ENCODE data around the gene MLLT3.

Gene MLLT3

DNA sequence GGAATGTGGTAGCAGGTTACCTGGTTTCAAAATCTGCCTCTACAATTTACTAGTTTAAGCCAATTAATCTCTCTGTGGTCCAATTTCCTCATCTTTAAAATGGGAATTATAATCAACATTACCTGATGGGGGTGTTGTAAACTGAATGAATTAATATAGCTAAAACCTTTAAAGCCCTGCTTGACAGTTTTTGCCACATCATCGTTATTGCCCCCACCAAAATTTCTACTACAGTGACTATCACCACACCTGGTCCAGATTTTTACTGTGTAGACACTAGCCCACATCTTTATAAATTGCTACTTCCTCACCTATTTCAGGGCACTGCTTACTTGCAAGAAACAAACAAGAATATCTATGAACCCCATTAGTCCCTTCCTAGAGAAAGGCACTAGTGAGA, 65.0 kb downstream of the MLLT3 start:
- no peak for DNase-seq (ENCODE audit: low read depth)

DNA sequence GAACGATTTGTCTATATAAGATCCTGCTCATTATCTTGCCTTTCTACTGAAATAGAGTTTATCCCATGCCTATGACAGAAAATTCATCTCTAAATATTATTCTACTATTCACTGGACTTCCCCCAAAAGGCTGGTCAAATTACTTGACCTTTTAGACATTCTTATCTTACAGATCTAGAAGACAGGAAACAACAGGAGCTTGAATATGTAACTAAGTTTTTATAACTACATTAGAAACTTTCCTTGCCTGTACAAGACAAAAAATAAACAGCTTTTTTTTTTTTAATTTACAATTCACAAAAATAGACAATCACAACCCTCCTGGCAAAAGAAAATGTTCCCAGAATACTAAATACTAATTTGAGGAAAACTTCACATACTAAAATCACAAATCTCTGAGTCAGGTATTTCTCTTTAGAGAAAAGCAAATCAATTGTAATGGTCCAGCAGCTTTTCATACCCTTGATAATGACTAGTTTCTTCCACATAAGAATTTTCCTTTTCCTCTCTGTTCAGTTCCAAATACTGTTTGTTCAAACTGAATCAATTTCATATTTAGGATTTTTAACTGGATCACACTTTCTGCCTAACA, 68.6 kb downstream of the MLLT3 start:
- no peak for DNase-seq (ENCODE audit: low read depth)

DNA sequence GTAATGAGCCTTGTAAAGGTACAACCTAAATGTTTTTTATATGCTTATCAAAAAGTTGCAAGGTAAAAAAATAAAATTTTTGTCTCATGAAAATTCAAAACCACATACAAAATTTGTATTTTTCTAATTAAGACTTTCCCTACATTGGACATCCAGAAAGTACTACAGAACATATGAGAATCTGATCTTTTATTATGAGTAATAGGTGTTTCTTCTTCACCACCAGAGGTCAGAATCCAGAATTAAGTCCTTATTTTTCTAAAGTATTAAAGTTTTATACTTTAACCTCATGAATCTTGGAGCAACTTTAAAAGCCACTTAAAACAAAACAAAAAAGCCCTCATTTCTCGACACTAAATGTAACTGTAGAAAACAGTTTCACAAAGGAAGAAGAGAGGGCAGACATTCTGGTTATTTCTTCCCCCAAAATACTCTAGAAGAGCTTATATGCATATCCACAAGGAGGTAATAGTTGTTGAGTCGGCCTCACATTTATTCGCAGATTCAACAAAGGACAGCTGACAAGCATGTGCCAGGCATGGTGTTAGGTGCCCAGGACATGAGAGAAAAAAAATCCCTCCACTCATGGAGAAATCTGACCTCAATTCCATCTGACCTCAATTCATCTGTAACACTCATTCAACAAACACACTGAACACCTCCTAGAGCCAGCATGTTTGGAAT, 69.3 kb downstream of the MLLT3 start:
- no peak for DNase-seq (ENCODE audit: low read depth)

DNA sequence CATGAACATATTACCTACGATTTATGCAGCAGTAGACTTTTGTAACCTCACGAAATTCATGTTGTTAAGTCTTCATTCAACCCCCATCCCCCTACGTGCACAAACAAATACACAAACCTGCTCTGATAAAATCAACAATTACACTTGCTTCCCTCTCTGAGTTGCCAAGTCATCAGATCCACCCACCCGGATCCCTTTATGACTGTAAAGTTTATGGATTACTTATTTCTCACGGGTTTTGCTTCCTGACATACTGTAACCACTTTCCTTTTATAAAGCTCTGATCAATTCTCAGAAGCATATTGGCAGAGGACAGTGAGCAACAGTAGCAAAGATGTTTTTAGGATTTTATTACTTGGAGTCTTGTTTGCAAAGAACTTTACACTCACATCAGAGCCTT, 70.5 kb downstream of the MLLT3 start:
- no peak for DNase-seq (ENCODE audit: low read depth)

DNA sequence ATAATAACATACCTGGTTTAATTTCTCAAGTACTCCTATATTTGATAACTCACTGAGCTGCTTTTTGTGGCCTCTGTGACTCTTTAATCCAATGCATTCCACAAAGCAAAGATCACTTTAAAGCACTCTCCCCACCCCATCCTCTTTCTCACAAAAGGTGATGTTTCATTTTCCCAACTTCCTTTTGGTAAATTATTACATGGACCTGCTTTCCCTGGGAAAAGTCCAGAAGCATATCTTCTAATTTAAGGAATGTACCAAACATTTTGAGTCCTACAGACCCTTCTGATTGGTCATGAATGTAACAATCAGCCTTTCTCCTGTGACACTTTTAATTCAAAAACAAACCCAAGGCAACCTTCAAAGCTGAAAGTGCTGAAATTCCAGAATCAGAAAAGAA, 71.1 kb downstream of the MLLT3 start:
- no peak for DNase-seq (ENCODE audit: low read depth)

DNA sequence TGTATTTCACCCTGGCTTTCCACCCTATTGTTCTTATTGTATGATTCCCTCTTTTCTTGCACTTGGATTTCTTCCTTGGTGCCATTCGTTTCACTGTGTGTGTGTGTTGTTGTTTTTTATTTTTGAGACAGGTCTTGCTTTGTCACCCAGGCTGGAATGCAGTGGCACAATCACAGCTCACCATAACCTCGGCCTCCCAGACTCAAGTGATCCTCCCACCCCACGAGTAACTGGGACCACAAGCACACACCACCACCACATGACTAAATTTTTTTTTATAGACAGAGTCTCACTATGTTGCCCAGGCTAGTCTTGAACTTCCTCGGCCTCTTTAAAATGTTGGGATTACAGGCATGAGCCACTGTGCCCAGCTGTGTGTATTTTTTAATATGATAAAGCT, 72.0 kb downstream of the MLLT3 start:
- DNase-seq (ENCODE audit: low read depth), result no peak

DNA sequence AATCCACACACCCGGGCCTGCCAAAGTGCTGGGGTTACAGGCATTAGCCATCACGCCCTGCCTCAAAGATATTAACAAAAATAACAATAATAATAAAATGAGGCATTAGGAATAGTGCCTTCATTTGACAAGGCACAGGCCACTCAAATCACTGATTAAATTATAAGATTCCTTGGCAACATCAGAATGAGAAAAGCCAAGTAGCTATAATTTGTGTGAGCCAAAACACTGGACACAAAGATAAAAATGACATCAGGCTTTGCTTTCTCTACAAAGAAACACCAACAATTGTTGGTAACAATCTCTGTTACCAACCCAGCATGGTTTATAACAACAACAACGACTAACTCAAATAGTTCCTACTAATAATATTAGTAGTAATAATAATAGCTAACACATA, 73.2 kb downstream of the MLLT3 start:
- DNase-seq (ENCODE audit: low read depth), result no peak

DNA sequence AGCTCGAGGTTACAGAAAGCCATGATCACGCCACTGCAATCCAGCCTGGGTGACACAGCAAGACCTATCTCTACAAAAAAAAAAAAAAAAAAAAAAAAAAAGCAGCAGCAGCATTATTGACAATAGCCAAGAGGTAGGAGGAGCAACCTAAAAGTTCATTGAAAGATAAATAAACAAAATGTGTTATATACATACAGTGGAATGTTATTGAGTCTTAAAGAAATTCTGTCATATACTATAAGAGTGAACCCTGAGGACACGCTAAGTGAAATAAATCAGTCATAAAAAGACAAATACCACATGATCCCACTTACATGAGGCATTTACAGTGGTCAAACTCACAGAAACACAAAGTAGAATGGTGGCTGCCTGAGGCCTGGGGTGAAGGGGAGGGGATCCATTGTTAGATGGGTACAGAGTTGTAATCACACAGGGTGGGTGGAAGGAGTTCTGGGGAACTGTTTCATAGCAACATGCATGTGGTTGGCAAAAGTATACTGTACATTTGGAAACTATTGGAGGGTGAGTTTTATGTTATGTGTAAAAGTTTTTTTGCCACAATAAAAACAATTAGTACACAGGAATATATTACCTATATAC, 77.2 kb downstream of the MLLT3 start:
- no peak for DNase-seq (ENCODE audit: low read depth)

DNA sequence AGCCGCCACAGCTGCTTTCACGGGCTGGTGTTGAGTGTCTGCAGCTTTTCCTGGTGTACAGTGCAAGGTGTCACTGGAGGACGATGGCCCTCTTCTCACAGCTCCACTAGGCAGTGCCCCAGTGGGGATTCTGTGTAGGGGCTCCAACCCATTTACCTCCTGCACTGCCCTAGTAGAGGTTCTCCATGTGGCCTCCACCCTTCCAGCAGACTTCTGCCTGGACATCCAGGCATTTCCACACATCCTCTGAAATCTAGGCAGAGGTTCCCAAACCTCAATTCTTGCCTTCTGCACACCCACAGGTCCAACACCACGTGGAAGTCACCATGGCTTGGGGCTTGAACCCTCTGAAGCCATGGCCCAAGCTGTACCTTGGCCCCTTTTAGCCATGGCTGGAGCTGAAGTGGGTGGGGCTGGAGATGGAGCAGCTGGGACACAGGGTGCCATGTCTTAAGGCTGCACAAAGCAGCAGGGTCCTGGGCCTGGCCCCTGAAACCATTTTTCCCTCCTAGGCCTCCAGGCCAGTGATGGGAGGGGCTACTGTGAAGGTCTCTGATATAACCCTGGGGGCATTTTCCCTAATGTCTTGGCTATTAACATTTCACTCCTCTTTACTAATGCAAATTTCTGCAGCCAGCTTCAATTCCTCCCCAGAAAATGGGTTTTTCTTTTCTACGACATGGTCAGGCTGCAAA, 82.0 kb downstream of the MLLT3 start:
- no peak for DNase-seq (ENCODE audit: low read depth)

DNA sequence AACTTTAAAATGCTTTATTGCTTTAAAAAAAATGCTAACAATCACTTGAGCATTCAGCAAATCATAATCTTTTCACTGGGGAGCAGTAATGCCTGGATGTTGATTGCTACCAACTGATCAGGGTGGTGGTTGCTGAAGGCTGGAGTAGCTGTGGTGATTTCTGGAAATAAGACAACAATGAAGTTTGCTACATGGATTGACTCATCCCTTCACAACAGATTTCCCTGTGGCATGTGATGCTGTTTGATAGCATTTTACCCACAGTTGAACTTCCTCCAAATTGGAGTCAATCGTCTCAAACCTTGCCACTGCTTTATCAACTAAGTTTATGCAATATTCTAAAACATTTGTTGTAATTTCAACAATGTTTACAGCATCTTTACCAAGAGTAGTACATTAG, 83.3 kb downstream of the MLLT3 start:
- no peak for DNase-seq (ENCODE audit: low read depth)

DNA sequence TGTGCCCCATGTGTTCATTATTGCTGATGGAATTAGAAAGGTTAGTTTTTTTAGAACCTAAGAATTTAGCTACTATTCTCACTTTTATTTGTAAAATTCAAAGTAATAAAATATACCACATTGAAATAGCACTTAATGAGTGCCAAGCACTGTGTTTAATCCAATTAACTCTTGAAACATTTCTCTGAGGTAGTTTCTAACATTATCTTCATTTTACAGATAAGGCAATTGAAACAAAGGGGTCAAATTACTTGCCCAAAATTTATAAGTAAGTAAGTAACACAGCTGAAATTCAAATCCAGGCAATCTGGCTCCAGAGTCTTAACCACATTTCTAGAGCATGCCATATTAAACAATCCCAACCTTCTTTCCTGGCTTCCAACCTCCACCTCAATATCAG, 84.2 kb downstream of the MLLT3 start:
- DNase-seq (ENCODE audit: low read depth), result no peak

DNA sequence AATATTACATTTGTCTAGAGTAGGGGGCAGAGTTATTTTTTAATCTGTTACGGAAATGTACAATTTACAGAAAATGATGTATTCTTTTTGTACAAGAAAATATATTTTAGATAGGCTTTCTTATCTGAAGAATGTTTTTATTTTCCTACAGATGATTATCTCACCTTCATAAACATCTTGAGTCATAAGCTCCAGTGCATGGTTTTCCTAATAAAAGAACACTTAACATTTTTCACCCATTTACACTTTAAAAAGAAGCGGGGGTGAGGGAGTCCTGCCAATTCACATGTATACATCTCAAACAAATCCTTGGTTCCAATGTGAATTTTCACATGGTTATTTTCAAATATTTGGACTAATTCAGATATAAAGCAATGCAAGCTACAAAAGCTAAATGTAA, 85.0 kb downstream of the MLLT3 start:
- DNase-seq (ENCODE audit: low read depth), result no peak

DNA sequence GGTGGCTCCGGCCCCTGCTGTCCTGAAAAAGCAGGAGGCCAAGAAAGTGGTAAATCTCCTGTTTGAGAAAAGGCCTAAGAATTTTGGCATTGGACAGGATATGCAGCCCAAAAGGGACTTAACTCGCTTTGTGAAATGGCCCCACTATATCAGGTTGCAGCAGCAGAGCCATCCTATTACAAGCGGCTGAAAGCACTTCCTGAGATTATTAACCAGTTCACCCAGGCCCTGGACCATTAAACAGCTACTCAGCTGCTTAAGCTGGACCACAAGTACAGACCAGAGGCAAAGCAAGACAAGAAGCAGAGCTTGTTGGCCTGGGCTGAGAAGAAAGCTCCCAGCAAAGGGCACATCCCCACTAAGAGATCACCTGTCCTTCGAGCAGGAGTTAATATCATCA, 89.7 kb downstream of the MLLT3 start:
- no peak for DNase-seq (ENCODE audit: low read depth)

DNA sequence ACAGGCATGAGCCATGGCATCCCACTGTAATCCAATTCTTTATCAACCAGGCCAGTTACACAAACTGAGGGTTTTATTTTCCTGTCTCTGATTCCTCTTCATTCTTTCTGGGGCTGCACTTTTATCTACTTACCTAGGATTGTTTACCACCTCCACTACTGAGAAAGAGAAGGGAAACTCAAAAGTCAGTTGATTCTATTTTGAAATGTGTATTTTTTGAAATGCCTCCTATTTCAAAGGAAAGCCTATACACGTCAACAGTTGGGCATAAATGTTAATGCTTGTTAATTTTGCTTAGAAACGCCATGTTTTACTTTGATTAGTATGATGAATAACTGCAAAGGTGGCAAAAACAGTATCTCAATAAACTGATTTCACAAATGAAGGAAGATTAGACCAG, 92.5 kb downstream of the MLLT3 start:
- DNase-seq (ENCODE audit: low read depth), result no peak

DNA sequence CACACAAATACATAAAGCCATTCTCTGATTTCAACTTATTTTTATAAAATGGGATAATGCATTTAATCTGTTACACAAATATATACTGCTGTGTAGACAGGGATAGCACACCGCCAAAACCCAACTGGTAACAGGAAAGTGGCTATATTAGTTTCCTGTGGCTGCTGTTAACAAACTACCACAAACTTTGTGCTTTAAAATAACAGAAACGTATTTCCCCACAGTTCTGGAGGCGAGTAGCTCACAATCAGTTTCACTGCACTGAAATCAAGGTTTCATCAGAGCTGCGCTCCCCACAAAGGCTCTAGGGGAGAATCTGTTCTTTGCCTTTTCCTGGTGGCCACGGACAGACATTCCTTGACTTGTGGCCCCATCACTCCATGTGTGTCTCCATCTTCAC, 94.0 kb downstream of the MLLT3 start:
- DNase-seq (ENCODE audit: low read depth), result no peak

DNA sequence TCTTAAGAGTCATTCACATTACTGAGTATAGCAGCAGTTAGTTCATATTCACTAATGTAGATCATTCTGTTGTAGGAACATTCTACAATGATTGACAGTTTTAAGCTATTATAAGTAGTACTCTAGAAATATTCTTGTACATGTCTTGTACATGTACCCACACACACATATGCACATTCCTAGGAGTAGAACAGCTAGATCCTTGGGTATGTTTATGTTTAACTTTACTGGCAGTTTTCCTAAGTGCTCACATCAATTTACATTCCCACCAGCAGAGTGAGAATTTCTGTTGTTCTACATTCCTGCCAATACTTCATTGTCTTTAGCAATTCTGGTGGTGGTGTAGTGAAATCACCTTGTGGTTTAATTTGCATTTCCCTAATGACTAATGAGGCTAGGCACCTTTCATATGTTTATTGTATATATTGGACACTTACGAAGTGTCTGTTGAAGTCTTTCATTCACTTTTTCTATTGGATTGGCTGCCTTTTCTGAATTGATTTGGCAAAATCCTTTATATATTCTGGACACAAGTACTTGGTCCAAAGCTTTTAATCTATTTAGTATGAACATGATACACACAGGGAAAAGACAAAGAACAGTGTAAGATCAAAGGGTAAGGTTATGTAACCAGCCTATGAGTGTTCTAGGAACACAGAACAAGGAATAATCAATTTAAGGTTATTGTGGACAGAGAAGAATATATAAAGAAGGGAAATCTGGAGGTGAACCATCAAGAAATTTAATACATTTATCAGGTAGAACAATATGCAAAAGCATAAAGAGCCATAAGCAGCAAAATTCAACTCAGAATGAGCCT, 95.6 kb downstream of the MLLT3 start:
- no peak for DNase-seq (ENCODE audit: low read depth)

DNA sequence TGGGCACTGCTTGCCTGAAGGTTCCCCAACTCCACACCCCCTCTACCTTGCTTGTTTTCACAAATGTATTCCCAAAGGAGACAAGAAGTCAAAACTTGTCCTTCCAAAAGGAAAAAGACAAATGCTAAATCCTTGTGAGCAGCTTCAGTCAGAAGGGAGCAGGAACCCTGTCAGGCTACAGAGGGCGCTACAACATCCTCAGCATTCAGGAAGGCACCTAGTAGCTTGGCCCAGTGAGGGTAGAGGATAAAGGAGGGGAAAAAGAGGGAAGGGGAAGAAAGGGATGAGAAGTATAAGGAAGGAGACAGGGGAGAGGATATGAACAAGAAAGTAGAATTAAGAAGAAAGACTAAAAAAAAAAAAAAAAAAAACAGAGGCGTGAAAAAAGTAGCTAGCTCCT, 97.5 kb downstream of the MLLT3 start:
- DNase-seq (ENCODE audit: low read depth), result no peak

DNA sequence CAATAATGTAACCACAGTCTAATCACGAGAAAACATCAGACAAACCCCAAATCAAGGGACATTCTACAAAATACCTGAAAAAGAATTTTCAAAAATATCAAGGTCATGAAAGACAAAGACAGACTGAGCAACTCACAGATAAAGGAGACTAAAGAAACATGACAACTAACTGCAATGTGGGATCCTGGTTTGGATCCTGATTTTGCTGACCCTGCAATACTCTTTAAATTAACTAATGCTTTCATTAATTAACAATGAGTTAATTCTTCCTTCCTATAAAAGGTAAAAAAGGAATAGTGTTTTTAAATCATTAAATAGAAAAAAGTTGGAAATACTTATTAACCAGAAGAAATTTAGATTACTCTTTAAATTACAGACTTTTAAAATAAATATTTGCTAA, 103.6 kb downstream of the MLLT3 start:
- DNase-seq (ENCODE audit: low read depth), result no peak

DNA sequence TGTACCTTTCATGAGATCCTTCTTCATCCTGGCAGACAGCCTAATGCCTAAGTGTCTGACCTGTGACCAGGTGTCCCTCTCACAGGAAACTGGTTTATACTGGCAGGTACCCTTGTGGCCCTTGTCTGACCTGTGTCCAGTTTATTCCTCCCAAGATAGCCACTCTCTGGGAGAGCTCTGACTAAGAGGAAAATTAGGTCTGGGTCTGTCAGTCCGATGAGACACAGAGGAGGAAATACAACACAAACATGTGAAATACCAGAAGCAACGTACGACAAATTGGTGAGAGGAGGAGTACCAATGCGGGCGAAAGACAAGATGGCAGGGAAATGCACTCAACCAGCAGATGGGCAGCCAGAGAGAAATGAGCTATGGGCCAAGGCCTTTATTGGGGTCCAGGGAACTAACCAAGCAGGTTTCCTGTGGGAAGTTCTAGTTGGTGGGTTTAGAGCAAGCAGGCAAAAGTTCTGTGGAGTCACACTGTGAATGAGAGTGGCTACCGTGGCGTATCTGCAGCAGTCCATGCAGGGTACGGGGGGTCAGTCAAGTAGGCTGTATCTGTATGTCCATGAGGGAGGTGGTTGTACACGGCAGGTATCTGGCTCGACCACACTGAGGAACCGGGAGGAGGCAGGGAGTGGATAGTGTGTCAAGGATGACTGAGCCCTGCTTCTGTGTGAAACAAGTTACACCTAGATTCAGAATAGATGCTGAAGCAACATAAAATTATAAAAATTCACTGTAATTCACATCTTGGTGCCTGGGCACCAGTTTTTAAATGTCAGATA, 109.0 kb downstream of the MLLT3 start:
- DNase-seq (ENCODE audit: low read depth), result no peak

DNA sequence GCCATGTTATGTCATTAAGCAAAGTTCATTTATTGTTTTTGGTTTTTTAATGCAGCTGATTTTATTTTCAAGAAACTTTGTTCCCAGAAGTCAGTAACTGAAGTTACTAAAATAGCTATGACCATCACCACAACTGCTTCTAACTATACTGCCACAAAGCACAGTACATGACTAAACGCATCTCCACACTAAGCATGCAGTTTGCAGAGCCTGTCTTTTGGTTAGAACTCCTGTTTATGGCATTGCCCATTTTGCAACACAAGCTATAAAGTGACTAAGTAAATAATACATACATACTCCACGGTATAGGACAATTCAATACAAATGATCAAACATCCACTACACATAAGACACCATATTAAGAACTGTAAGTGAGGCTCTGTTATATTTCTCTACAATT, 109.7 kb downstream of the MLLT3 start:
- DNase-seq (ENCODE audit: low read depth), result no peak

DNA sequence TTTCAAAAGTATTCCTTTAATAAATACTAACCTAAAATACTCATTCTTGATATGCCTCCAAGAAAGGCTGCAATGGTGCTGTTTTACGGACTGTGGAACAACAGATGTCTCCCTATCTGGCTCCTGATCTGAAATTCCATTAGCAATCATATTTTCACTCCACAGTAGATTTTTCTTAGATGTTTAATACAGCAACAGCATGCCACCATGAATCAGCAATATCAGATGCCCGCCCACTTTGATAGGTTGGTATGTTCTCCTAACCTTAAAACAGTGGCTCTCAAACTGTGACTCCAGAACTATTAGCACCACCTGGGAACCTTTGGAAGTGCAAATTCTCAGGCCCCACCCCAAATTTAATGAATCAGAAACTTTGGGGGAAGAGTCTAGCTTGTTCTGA, 110.2 kb downstream of the MLLT3 start:
- DNase-seq (ENCODE audit: low read depth), result no peak

DNA sequence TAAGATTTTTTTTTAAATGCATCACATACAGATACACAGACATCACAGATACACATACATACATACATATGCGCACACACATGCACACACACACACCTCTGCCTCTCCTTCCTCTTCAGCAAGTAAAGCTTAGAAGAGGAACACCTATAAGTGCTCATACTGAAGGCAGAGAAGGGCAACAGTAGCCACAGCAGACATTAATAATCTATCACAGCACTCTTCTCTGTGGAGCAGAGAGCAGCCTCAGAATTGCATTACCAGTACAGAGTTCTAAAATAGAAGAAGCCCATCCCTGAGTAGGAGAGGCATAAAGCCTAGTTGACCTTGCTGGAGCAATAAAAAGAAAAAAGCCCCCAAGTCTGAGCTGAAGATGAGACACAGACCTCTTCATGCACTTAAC, 110.6 kb downstream of the MLLT3 start:
- no peak for DNase-seq (ENCODE audit: low read depth)

Data from stimulated activated CD8-positive, alpha-beta memory T cell treated with anti-CD3 and anti-CD28 coated beads, Interleukin-12 subunit alpha, Interleukin-12 subunit beta, amount 100 ng/mL, for 4 hours (primary cell).